Erythroblast (primary cell): Measurements from ENCODE around the gene ATP6V1B1.

Source experiments
- GATA1 ChIP-seq: IDR thresholded peaks from 2 replicates; pipeline ENCODE4 v1.6.1; 2011; ENCODE audit warnings: low read depth, mild to moderate bottlenecking, control low read depth, low read length, moderate library complexity
- POLR2A ChIP-seq: IDR thresholded peaks from 2 replicates; pipeline ENCODE4 v1.6.1; 2011; ENCODE audit warnings: mild to moderate bottlenecking, low read length

DNA sequence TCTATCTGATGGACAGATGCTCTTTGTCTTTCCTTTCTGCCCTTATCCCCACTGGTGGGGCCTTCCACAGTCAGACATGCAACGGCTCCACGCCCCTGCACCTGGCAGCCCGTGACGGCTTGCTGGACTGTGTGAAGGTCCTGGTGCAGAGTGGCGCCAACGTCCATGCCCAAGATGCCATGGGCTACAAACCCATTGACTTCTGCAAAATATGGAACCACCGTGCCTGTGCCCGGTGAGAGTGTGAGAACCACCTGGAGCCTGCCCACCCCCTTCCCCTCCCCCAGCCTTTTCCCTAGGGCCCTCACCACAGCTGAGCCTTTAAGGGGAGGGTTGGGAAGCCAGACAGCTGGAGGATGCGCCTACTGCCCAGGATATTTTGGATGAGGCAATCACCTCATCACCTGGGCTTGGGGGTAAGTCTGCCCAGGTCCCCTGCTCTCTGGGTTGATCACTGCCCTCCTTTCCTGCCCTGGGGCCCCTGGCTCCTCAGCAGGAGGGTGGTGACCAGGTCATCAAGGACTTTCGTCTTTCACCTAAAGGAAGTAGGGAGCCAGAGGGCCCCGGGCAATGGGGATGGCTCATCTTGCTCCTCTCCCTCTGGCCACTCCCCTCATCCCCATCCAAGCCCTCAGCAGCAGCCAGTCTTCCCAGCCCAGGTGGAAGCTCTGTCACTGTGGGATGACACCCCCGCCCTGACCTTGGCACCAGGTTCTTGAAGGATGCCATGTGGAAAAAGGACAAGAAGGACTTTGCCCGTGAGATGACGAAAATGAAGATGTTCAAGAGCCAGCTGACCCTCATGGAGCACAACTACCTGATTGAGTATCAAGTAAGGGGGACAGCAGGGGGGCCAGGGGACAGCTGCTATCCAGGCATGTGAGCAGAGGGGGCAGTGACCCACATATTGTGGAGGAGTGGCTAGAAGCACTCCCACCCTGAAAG, 46.4 kb downstream of the ATP6V1B1 start:
- TF ChIP-seq POLR2A = no peak
- no peak for TF ChIP-seq GATA1
